GM19351 (cell line): ENCODE data around the gene SPINT2.
"Not testable (repeated sequence)": the region's sequence is repeated elsewhere in the genome, so short reads cannot be mapped to it uniquely, and the experiment has no call there.

Source experiments
- ATAC-seq: cut with Tn5 transposase; IDR thresholded peaks from one replicate; pipeline ENCODE4 v1.9.1; 2021; ENCODE audit warnings: mild to moderate bottlenecking, moderate library complexity; ENCODE audit not compliant: unreplicated experiment

The SPINT2 gene

DNA sequence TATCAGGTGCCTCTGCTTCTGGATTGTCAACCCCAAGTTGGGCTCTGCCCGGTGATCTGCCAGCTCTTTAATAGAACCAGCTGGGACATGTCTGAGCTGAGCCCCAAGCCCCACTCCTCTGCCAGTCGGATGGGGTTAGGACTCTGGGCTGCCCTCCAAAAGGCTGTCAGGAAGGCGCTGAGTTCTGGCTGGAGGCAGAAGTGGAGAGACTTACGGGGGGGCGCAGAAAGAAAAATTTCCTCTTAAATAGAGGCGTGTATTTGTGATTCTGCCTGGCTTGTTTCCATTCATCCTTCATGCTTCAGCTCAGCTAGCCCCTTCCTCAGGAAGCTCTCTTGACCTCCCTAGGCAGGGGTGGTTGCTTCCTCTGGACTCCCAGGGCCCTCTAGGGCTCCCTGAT is 54.3 kb downstream of the SPINT2 start:
- no peak for ATAC-seq

- ATAC-seq = no peak
Measured at GRCh38 chr19:38319421-38320258, 55.3 kb downstream of the SPINT2 start, which contains the start of gene KCNK6. TSS of gene KCNK6 (plus strand) at chr19:38319845. CDS start at chr19:38319951, 106 bp downstream.

DNA sequence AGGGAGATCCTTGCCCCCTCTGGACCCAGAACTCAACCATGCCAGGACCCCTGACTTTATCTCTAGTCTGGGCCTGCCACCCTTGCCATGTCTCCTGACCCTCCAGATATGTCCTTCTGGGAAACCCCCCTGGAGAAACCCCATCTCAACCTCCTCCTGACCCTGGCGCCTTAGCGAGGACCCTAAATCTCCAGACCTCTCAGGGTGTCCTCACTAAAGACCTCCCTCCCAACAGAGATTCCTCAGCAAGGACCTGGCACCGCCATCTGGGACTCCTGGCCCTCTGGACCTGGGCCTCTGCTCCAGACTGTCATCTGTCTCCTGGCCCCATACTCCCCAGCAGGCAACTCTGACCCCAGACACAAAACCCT is 56.6 kb downstream of the SPINT2 start:
- ATAC-seq = no peak

GRCh38 chr19:38321646-38322196 is 57.3 kb downstream of the SPINT2 start:
- ATAC-seq = no peak

- no peak for ATAC-seq
Measured at GRCh38 chr19:38323291-38323690, 58.9 kb downstream of the SPINT2 start.

DNA sequence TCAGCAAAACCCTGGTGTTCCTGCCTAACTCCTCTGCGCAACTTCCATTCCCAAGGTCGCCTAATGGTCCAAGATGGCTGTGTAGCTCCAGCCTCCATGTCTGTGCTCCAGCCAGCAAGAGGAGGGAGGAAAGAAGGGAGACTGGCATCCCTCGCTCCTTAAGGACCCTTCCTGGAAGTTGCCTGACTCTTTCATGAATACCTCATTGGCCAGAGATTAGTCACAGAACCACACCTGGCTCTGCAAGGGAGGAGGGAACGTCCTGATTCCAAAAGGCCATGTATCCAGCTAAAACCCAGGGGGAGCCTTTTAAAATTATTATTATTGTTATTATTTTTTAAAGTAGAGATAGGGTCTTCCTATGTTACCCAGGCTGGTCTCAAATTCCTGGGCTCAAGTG is 60.1 kb downstream of the SPINT2 start:
- ATAC-seq = no peak

DNA sequence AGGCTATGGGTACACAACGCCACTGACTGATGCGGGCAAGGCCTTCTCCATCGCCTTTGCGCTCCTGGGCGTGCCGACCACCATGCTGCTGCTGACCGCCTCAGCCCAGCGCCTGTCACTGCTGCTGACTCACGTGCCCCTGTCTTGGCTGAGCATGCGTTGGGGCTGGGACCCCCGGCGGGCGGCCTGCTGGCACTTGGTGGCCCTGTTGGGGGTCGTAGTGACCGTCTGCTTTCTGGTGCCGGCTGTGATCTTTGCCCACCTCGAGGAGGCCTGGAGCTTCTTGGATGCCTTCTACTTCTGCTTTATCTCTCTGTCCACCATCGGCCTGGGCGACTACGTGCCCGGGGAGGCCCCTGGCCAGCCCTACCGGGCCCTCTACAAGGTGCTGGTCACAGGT is 62.2 kb downstream of the SPINT2 start:
- ATAC-seq = no peak

GRCh38 chr19:38329651-38330050 is 65.3 kb downstream of the SPINT2 start:
- ATAC-seq = no peak

DNA sequence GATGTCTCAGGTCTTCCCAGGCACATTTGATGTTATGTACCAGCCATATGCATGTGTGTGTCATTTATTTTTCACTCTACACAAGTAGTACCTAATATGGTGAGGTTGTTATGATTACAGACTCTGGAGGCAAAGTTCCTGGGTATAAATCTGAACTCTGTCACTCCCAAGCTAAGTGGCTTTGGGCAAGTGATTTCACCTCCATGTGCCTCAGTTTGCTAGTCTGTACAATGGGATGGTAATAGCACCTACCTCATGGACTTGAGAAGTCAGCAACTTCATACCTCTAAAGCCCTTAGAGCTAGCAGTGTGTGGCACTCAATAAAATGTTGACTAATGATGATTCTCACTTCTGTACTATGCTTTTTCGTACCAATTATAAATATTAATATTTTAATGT is 67.4 kb downstream of the SPINT2 start:
- no peak for ATAC-seq

DNA sequence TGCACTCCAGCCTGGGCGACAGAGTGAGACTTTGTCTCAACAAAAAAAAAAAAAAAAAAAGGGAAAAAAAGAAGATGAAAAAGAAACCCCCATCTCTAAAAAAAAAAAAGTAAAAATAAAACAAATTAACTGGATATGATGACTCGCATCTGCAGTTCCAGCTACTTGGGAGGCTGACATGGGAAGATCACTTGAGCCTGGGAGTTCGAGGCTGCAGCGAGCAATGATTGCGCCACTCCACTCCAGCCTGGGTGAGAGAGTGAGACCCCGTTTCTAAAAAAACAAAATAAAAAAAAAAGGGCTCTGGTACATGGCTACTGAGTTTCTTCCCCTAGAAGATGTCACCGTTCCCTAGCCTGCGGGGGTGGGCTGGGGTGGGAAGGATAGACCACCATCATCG is 68.9 kb downstream of the SPINT2 start:
- ATAC-seq = no peak

- ATAC-seq = peak; percentile 64
Measured at GRCh38 chr19:38335949-38336637, 71.7 kb downstream of the SPINT2 start.

- ATAC-seq = peak; percentile 48
Measured at GRCh38 chr19:38336638-38337359, 72.4 kb downstream of the SPINT2 start.

DNA sequence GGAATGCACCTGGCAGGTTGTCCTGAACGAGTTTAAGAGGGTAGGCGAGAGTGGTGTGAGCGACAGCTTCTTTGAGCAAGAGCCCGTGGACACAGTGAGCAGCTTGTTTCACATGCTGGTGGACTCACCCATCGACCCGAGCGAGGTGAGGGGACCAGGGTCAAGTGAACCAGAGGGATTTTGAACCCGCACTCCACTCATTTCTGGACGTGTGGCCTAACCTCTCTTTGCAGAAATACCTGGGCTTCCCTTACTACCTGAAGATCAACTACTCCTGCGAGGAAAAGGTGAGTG is 72.9 kb downstream of the SPINT2 start:
- no peak for ATAC-seq

DNA sequence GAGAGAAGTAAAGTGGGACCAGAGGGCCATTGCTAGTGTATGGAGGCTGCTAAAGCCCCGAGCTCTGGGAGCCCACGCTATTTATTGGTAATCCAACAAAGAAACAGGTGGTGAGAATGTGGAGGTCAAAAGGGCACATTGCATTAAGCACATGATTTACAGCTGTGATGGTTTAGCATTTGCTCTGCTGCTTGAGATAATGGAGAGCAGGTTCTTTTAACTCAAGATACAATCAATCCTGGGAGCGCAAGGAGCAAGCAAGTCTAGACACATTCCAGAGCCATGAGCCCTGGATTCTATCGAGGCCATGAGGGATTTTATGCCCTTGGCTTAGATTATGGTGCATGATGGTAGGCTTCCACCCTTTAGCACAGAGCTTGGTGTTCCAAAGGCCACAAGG is 74.6 kb downstream of the SPINT2 start:
- not testable (repeated sequence) for ATAC-seq

DNA sequence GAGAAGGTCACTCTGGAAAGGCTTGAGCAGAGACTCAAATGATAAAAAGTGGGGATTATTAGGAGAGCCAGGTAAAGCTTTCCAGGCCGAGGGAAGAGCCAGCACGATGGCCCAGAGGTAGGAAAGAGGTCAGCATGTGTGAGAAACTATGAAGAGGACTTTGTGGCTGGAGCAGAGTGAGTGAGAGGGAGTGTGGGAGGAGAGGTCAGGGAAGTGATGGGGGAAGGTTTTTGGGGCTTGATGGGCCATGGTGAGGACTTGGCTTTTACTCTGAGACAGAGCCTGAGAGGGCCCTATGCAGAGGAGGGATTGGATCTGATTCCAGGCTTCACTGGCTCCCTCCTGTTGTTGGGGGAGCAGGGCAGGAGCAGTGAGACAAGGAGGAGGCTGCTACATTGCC is 76.6 kb downstream of the SPINT2 start:
- no peak for ATAC-seq
